HG03571 (cell line): ENCODE measurements around the gene NAA38.
"Not testable (repeated sequence)": the region's sequence is repeated elsewhere in the genome, so short reads cannot be mapped to it uniquely, and the experiment has no call there.

Experiments
- ATAC-seq: cut with Tn5 transposase; IDR thresholded peaks from one replicate; pipeline ENCODE4 v1.9.1; 2021; ENCODE audit not compliant: unreplicated experiment

NAA38 gene

GRCh38 chr17:7825206-7825990 is 32.0 kb downstream of the NAA38 start:
- no peak for ATAC-seq

- no peak for ATAC-seq
These were observed 33.1 kb downstream of the NAA38 start for GRCh38 chr17:7824021-7824924.

- no peak for ATAC-seq
These were observed 33.8 kb downstream of the NAA38 start for GRCh38 chr17:7823581-7824001.

- no peak for ATAC-seq
These were observed 35.2 kb downstream of the NAA38 start for GRCh38 chr17:7822126-7822525.

GRCh38 chr17:7820231-7820630 is 37.1 kb downstream of the NAA38 start:
- no peak for ATAC-seq

- ATAC-seq = no peak
These were observed 38.4 kb downstream of the NAA38 start for GRCh38 chr17:7818746-7819645.

- ATAC-seq = no peak
These were observed 39.3 kb downstream of the NAA38 start for GRCh38 chr17:7818026-7818425.

- no peak for ATAC-seq
These were observed 39.8 kb downstream of the NAA38 start for GRCh38 chr17:7817643-7817964.

GRCh38 chr17:7816926-7817642 is 40.3 kb downstream of the NAA38 start:
- no peak for ATAC-seq

- no peak for ATAC-seq
These were observed 42.4 kb downstream of the NAA38 start for GRCh38 chr17:7814969-7815368.

- ATAC-seq = no peak
These were observed 46.1 kb downstream of the NAA38 start for GRCh38 chr17:7811251-7811650.

- not testable (repeated sequence) for ATAC-seq
These were observed 47.5 kb downstream of the NAA38 start for GRCh38 chr17:7809791-7810343.

- ATAC-seq = no peak
These were observed 48.1 kb downstream of the NAA38 start for GRCh38 chr17:7809086-7809790.

GRCh38 chr17:7807206-7807605 is 50.2 kb downstream of the NAA38 start:
- ATAC-seq = no peak
